NCI-H82 treated with DMSO at 0.1 percent for 48 hours (cell line): ENCODE data around the gene PTPRN2.

Experiments
- DNase-seq: peaks from one replicate; lab custom pipeline; 2025; ENCODE audit not compliant: unreplicated experiment; lab: John Stamatoyannopoulos, UW

Gene PTPRN2

DNA sequence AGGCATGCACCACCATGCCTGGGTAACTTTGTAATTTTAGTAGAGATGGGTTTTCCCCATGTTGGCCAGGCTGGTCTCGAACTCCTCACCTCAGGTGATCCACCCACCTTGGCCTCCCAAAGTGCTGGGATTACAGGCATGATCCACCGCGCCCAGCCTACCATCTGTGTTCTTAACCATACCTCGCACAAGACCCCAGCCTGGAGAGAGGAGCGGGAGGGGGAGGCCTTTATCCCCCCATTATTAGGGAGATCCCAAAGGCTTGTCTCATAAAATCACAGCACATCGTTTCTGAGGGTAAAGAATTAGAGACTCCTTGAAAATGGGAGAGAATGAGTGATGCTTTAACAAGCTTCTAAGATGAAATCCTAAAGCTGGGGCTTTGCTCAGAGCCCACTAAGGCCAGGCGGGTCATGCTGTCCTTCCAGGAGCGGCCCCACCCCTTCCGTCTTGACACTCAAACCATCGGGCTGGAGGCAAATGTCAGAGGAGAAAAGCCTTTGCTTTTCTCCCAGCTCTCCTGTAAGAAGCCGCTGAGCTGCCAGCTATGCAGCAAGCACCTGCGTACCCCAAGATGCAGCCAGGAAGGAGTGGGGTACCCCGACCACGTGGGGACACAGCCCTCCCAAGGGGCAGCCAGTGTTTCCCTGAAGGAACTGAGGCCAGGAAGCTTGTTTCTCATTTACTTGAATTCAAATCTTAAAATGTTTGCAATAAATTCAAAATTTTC is 339.7 kb downstream of the PTPRN2 start:
- DNase-seq: no peak

DNA sequence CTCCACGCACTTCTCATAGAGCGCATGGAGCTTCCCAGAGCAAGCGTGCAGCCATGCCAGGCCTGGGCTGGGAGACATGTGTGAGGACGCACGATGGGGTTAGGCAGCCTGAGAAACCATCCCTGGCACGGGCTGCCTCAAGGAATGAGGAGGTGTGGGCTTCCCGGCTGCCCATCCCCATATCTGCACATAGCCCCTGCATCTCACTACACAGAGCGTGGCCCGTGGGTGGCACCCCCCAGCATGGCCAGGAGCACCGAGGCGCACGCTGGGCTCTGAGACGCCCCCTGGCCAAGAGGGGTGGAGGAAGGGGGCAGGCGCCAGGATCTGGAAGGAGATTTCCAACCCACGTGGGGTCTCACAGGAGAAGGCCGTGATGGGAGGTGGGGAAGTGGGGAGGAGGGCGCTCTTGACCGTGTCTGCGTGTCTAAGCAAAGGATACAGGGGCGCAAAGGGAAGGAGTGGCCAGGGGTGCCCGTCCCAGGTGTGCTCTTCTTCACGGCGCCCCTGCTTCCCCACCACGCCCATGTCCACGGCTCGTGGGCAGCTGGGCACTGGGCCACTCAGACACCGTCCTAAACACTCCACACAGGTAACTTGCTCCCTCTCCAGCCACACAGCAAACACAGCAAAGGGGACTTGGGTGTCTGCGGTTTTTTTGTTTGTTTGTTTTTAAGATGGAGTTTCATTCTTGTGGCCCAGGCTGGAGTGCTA is 340.5 kb downstream of the PTPRN2 start:
- DNase-seq: no peak

DNA sequence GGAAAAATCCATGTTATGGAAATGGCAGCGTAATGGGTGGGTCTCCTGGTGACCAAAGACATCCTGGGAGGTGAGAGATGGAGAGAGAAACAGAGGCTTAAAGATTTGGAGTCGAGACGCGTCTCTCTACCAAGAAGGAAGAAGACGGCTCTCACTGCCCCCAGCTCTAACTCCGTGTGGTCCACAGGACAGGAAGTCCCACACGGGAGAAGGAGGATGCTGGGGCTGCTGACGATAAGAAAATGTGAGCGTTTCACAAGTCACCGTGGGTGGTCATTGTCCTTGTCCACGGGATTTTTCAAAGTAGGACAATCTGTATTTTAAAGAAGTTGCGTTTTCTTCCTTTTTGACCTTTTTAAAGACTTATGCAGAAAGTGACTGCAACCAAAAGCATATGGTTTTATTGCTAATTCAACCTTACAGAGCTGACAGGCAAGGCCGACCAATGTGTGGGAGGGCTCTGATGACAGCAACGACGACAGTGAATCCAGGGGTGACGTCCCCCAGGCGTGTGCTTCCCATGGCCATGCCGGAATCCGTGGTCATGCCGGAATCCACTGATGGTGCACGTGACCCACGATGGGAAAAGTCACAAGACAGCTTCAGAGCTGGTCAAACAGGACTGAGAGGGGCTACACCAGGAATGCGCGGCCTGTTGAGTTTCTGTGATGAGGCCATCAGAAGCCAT is 341.2 kb downstream of the PTPRN2 start:
- no peak for DNase-seq

DNA sequence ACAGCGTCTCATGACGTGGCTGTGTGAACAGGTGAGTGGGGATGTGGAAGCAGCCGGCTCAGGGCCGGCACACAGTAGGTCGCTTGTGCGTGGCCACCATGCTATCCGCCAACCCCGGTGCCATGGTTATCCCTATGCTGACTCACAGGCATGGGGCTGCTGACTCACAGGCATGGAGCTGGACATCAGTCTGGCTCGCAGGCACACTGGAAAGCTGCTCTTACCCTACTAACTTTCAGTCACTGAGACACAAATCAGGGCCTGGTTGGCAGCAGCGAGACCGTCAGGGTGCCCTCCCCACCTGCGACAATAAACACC is 341.9 kb downstream of the PTPRN2 start:
- DNase-seq: no peak

DNA sequence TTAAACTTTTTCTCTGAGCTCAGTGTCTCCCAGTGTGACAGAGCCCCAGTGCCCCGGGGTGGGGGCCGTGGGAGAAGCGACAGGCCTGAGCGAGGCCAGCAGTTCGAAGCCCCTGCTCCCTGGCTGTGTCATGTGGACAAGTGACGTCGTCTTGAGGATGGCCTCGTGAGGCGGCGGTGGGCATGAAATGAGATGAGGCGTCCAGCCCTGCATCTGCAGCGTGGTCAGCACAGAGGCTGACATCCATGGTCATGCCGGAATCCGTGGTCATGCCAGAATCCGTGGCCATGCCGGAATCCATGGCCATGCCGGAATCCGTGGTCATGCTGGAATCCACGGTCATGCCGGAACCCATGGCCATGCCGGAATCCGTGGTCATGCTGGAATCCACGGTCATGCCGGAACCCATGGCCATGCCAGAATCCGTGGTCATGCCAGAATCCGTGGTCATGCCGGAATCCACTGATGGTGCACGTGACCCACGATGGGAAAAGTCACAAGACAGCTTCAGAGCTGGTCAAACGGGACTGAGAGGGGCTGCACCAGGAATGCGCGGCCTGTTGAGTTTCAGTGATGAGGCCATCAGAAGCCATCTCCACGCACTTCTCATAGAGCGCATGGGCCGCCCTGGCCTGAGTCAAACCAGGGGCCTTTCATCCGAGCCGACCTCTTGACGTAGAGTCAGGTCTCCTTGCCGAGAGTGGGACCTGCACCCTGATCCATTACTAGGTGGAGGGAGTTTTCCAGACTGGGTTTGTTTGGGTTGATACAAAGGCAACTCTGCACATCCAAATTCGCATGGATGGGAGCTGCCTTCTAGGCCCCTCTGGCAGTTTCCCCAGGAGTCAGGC is 342.5 kb downstream of the PTPRN2 start:
- no peak for DNase-seq

DNA sequence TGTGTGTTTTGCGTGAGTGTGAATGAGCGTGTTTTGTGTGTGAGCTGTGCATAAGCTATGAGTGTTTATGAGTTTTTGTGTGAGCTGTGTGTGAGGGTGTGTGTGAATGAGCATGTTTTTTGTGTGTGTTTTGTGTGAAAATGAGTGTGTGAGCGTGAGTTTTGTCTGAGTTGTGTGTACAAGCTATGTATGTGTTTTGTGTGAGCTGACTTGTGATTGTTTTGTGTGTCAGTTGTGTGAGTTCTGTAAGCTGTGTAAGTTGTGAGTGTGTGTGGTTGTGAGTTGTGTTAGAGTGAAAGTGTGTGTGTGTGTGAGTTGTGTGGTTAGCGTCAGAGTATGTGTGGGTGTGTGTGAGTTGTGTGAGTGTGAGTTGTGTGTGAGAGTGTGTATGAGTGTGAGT is 343.2 kb downstream of the PTPRN2 start:
- DNase-seq: no peak

DNA sequence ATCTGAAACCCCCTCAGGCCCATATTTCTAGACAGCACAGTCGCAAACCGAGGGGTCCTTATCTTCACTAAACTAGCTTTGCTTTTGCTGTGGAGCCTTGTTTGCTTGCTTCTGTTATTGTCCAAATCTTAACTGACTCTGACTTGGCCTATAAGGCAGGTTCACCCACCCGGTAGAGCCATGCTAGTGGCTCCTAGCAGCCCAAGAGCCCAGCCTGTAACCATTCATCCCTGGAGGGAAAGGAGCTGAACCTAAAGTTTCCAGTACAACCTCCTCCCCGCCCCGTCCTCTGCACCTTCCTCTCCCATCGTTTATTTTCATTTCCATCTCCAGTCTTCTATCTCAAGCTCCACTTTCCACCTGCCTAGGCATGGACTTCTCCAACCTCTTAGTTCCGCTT is 345.7 kb downstream of the PTPRN2 start:
- DNase-seq: no peak

DNA sequence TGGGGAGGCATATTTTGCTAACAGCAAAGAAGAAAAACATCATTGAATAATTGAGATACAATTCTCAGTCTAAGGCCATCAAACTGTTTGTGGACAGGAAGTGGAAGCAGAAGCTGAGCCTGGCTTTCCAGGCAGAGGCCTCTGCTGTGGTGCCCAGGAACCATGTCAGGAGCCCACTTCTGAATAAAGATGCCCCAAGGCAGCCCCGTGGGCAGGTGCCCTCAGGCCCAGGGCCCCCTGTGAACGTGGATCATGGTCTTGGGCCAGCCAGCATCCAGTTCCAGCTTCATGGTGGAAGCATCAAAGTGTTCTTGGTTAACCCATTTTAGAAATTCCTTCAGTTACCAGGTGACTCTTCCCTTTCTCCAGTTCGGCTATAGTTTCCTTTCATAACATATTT is 346.8 kb downstream of the PTPRN2 start:
- no peak for DNase-seq

DNA sequence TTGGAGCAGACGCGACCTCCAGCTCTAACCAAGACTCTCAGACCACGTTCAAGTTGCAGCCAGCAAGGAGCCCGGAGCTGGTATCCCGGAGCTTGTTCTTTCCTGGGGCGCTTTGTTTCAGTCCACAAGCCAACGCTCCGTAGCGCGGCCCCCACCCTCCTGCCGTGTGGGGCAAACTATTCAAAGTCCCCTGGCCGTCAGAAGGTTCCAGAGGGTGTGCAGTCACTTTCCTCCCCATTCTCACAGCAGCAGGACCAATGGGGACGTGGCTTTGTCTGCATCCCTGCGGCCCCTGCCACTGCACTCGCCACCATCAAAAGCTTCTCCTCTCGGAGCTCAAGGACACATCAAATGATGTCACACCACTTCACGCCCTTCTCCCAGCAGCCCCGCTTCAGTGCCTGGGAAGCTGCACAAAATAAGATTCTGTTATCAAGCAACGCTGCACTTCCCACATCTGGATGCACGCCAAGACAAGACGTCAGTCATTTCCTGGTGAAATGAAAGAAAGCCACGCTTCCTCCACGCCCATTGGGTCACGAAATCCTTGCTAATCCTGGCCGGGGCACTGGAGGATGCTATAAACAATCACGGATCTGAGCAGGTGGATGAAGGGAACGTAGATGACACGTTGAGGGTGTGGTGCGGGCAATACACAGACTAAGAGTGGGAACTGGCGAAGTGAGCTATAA is 348.2 kb downstream of the PTPRN2 start:
- DNase-seq: no peak

DNA sequence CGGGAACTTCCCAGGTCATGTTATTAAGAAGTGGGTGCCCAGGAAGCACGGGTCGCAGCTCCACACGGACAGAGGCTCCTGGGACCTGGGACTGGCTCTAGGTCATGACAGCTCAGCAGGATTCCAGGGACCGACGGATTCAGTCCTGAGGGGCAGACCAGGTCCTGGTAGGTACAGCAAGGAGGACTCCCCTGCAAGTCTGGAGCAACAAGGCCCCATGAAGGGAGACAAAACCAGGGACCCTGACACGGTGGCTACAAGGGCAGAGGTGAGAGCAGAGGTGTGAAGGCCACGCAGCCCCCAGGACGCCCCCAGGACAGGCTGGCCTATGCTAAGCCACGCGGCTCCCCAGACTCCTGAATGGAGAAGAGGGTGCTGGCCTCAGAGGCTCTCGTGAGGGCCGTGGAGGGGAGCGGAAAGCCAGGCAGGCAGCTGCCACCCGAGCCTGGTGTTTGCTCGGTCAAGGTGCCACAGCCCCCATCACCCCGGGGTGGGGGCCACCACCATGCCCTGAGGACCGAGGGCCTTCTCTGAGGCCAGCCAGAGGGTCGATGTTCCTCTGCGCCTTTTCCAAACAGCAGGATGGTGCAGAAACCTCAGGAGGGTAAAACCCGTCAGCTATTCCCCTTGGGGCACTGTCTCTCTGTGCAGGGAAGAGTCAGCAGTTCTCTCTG is 348.9 kb downstream of the PTPRN2 start:
- DNase-seq: no peak

DNA sequence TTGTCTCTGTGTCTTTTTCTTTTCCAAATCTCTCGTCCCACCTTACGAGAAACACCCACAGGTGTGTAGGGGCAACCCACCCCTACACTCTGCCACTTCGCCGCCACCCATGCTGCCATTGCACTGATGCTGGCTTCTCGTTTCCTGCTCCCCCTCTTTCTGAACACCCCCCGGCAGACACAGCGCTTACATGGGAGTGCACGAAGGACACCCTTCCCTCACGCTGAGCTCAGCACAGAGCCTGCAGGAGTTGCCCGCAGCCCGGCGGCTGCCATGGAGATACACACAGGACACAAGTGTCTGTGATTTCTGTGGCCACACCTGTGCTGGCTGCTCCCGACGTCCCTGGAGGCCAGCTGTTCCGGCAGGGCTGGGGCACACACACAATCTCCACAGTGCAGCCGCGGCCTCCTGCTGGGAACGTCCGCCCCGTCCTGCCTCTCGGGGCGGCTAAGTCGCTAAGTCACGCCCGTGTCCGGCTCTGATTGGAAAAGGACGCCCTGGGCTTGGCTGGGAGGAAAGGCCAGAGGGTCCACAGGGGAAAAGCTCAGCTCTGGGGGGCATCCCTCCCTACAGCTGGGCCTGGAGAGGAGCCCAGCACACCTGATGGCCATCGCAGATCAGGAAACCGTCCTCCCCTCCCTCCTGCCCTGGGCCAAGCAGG is 349.8 kb downstream of the PTPRN2 start:
- no peak for DNase-seq

DNA sequence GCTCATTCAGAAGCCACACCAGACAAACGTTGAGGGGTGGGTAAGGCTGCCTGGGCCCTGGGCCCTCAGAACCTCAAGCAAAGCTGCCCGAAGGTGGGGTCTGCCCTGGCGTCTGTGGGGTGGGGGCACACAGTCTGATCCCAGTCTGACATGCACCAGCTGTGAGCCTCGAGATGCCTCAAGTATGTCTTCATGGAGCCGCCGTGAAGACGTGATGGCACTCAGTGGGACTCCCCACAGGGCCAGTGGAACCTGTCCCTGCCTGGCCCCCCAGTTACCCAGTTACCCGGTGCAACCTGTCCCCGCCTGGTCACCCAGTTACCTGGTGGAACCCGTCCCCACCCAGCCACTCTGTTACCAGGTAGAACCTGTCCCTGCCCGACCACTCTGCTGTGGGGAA is 351.2 kb downstream of the PTPRN2 start:
- no peak for DNase-seq

DNA sequence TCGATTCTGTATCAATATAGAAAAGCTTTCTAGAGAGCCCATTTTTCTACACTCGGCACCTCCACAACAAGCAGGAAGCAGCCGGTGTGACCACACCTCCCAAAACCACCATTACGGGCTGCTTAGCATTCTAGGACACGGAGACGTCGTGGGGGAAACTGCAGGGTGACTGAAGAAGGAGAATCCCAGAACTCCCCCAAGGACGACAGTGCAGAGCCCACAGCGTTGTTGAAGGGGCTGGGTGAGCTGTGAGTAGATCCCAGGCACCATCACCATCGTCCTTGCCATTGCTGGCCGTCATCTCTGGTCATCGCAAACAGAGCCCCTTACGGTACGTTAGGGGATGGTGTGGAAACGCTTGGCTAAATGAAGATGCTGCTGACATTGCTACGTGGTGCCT is 351.8 kb downstream of the PTPRN2 start:
- DNase-seq: no peak

DNA sequence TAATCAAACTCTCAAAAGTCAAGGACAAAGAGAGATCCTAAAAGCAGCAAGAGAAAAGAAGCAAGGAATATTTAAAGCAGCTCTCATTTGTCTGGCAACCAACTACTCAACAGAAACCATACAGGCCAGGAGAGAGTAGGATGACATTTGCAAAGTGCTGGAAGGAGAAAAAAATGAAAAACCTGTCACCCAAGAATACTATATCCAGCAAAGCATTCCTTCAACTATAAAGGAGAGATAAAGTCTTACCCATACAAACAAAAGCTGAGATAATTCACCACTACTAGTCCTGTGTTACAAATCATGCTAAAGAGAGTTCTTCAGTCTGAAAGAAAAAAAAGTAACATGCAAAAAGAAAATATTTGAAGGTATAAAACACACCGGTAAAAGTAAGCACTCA is 357.7 kb downstream of the PTPRN2 start:
- no peak for DNase-seq

DNA sequence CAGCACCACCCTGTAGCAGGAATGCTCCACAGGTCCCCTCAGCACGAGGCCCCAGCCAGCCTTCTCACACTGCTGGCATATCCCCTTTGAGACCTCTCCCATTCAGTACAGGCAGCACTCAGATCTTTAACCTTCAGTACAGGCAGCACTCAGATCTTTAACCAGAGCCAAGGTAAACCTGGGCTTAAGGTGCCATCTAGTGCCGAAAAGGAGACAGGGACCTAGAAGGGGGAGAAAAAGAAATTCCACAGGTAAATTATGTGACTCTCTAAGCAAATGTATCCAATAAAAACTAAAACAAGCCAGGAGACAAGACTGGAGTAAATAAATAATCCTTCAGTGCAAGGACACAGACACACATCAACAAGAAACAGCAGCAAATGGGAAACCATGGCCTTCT is 358.6 kb downstream of the PTPRN2 start:
- no peak for DNase-seq

DNA sequence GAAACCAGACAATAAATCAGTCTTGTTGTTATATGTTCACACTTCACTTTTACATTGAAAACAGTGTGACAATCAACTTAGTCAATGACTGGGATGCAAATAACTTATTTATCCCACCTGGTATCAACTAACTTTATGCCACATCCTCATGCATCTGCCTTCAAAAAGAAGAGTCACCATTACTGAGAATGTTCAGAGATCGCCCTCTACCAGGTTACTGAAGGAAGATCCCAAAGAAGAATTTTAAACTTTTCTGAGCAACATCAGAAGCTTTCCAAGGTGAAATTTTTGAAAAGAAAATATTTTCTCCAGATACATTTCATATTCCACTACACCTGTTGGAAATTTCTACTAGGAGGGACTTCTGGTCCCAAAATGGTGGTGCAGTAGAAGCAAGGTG is 359.5 kb downstream of the PTPRN2 start:
- no peak for DNase-seq

DNA sequence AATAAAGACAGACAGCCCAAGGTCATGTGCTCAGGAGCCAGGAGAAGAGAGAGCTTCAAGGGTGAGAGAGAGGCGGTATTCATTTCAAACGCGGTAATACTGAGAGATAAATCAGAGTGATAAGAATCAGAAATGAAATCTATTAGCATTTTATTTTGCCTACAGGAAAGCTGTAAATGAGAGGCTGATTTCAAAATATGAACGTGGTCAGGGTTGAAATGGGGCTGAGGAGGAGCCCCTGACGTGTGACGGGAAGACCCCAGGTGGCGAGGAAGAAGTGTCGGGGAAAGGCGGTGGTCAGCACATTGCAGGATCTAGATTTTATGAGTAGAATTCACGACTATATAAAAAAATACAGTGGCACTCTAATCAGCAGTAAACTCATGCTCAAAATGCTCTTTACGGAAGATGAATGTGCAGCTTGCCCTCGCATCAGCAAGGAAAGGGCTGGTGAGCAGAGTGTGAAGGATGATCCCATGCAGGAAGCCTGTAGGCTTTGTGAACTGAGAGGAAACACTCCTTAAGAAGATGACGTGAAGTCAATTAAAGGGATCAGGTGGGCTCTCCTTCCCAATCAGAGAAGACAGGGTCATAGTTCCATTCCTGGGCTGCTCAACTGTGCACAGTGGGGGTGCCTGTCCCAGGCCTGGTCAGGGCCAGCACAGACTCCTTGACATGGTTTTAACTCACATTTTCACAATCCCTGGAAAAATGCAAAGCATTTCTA is 360.2 kb downstream of the PTPRN2 start:
- no peak for DNase-seq

DNA sequence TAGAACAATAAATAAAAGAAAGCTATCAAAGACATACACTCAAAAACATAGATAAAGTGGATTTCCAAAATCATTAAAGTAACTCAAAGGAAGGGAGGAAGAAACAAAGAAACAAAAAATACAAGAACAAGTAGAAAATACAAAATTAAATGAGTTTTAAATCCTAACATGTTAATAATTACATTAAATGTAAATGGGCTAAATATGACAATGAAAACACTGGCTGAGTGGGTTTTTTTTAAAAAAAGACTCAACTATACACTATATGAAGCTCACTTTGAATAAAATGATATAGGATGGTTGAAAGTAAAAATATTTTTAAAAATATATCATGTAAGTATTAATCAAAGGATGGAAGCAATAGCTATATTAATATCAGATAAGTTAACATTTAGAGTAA is 371.4 kb downstream of the PTPRN2 start:
- no peak for DNase-seq

DNA sequence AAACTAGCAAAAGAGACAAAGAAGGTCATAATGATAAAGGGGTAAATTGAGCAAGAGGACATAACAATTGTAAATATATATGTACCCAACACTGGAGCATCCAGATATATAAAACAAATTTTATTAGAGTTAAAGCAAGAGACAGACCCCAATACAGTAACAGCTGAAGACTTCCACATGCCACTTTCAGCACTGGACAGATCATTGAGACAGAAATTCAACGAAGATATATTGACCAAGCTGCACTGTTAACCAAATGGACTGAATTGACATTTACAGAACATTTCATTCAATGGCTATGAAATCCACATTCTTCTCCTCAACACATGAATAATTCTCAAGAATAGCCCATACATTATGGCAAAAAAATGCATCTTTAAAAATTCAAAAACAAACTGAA is 378.2 kb downstream of the PTPRN2 start:
- DNase-seq: no peak
